HepG2 (cell line): ENCODE data around the gene CAST. TPM values are rescaled to one million over a fixed set of nuclear protein-coding genes. Genes with fewer than 3 reads are reported as not detected.

Experiments
- ARID5B ChIP-seq: IDR thresholded peaks from 2 replicates; pipeline ENCODE4 v1.4.0; 2020; ENCODE audit warnings: mild to moderate bottlenecking, missing genetic modification reagents
- BHLHE40 ChIP-seq: IDR thresholded peaks from 2 replicates; pipeline ENCODE4 v1.6.1; 2011; ENCODE audit warnings: low read length, improper control_type of control experiment
- CEBPB ChIP-seq: IDR thresholded peaks from 2 replicates; pipeline ENCODE4 v1.6.1; 2011; ENCODE audit warnings: low read depth, low read length, improper control_type of control experiment, borderline replicate concordance
- CEBPG ChIP-seq: IDR thresholded peaks from 2 replicates; pipeline ENCODE4 v1.6.1; 2016
- CTCF ChIP-seq: sonication (generic); formaldehyde crosslinking; IDR thresholded peaks from 2 replicates; pipeline ENCODE4 v1.5.0; 2020; ENCODE audit warnings: mild to moderate bottlenecking, missing genetic modification reagents, moderate library complexity
- ETV5 ChIP-seq: IDR thresholded peaks from 2 replicates; pipeline ENCODE4 v1.6.1; 2018; ENCODE audit warnings: missing biosample characterization, missing genetic modification reagents, inconsistent platforms, borderline replicate concordance
- HMG20A ChIP-seq: IDR thresholded peaks from 2 replicates; pipeline ENCODE4 v1.6.1; 2016; ENCODE audit warnings: borderline replicate concordance
- HNF4A ChIP-seq: sonication (generic); formaldehyde crosslinking; IDR thresholded peaks from 2 replicates; pipeline ENCODE4 v1.4.0; 2020; ENCODE audit warnings: missing genetic modification reagents
- HNRNPUL1 ChIP-seq: fragments of 200-400 bp; formaldehyde crosslinking; IDR thresholded peaks from 2 replicates; pipeline ENCODE4 v1.6.1; 2017; ENCODE audit warnings: low read depth, mild to moderate bottlenecking, low read length, moderate library complexity
- NCOA2 ChIP-seq: sonication (generic); formaldehyde crosslinking; IDR thresholded peaks from 2 replicates; pipeline ENCODE4 v1.8.0; 2022; ENCODE audit warnings: inconsistent platforms
- NCOR1 ChIP-seq: fragments of 200-600 bp; sonication (generic); IDR thresholded peaks from 2 replicates; pipeline ENCODE4 v1.7.0; 2017; ENCODE audit warnings: antibody characterized with exemption, low read length, borderline replicate concordance
- PHF8 ChIP-seq: sonication (generic); formaldehyde crosslinking; IDR thresholded peaks from 2 replicates; pipeline ENCODE4 v1.5.0; 2020; ENCODE audit warnings: missing genetic modification reagents
- POGZ ChIP-seq: sonication (generic); formaldehyde crosslinking; IDR thresholded peaks from 2 replicates; pipeline ENCODE4 v1.4.0; 2020; ENCODE audit warnings: mild to moderate bottlenecking, missing genetic modification reagents
- RARA ChIP-seq: IDR thresholded peaks from 2 replicates; pipeline ENCODE4 v1.6.1; 2016; ENCODE audit warnings: missing genetic modification reagents, missing compliant biosample characterization
- SAP130 ChIP-seq: IDR thresholded peaks from 2 replicates; pipeline ENCODE4 v1.6.1; 2016; ENCODE audit warnings: low read depth
- SCMH1 ChIP-seq: sonication (generic); formaldehyde crosslinking; IDR thresholded peaks from 2 replicates; pipeline ENCODE4 v1.9.0; 2021; ENCODE audit warnings: missing genetic modification reagents, mild to moderate bottlenecking, borderline replicate concordance
- STAT5B ChIP-seq: sonication (generic); formaldehyde crosslinking; IDR thresholded peaks from 2 replicates; pipeline ENCODE4 v1.4.0; 2020; ENCODE audit warnings: missing genetic modification reagents
- TEAD3 ChIP-seq: optimal IDR thresholded peaks from 2 replicates; pipeline ENCODE3; 2016; ENCODE audit warnings: borderline replicate concordance
- ZEB1 ChIP-seq: IDR thresholded peaks from 2 replicates; pipeline ENCODE4 v1.6.1; 2012; ENCODE audit warnings: mild to moderate bottlenecking, low read depth, inconsistent platforms; ENCODE audit not compliant: insufficient replicate concordance
- ZNF652 ChIP-seq: IDR thresholded peaks from 2 replicates; pipeline ENCODE4 v1.6.1; 2016; ENCODE audit warnings: low read depth, borderline replicate concordance
- polyA plus RNA-seq, 8 experiments: library from polyadenylated mRNA; depleted of rRNA in 3 of 8; stranded (reverse) in 7 of 8; unstranded in 1 of 8; fragments of >200 nt; fragmentation: Illumina TruSeq in 4 of 8; extraction: Trizol in 4 of 8; gene quantifications; 2 replicates each; pipeline versions ENCODE4 v1.2.1 to v1.2.3, GENCODE V29; 2011 to 2016; ENCODE audit warnings: low read depth in 4 of 8, missing spikeins in 1 of 8, mixed read lengths in 1 of 8; ENCODE audit not compliant: insufficient read depth in 1 of 8
- total RNA-seq, 5 experiments: library from RNA; depleted of rRNA; stranded (reverse); fragments of >200 nt; fragmentation: Illumina TruSeq; extraction: Trizol; gene quantifications; 2 replicates each; pipeline ENCODE4 v1.2.3, GENCODE V29; 2016; ENCODE audit warnings: low read depth in 1 of 5
- TF ChIP-seq, protein P1 (sequence below): sonication (generic); formaldehyde crosslinking; IDR thresholded peaks from 2 replicates; pipeline ENCODE4 v1.5.0; 2020; ENCODE audit warnings: mild to moderate bottlenecking, missing genetic modification reagents, borderline replicate concordance

Gene CAST
- total and polyA plus RNA-seq, 2 of the 13 experiments (the other 11 are each of a cell fraction or from before 2014, with no cell fraction given) = 42.1 to 67.6 TPM

- TF ChIP-seq ETV5 (CRISPR knock-in tag) (peak; percentile 71; the same call in 1 of the 2 replicates), HMG20A (CRISPR knock-in tag) (0 out of 2 replicates have a peak, but pooled peaks have one; percentile 16), PHF8 (no peak), NCOA2 (CRISPR knock-in tag) (0 out of 2 replicates have a peak, but pooled peaks have one; percentile 9), ZNF652 (CRISPR knock-in tag) (peak; percentile 96), TEAD3 (peak; percentile 41), STAT5B (CRISPR knock-in tag) (no peak), ARID5B (CRISPR knock-in tag) (peak; percentile 39; the same call in 1 of the 2 replicates), RARA (CRISPR knock-in tag) (0 out of 2 replicates have a peak, but pooled peaks have one; percentile 11), SCMH1 (no peak), CTCF (CRISPR knock-in tag) (peak; percentile 46), ZEB1 (peak; percentile 88), CEBPB (peak; percentile 51; the same call in 1 of the 2 replicates), HNF4A (CRISPR knock-in tag) (peak; percentile 91), SAP130 (CRISPR knock-in tag) (0 out of 2 replicates have a peak, but pooled peaks have one; percentile 30), HNRNPUL1 (no peak), NCOR1 (peak; percentile 86), CEBPG (CRISPR knock-in tag) (peak; percentile 59; the same call in 1 of the 2 replicates), BHLHE40 (no peak), POGZ (peak; percentile 69)
- TF ChIP-seq, protein P1, sequence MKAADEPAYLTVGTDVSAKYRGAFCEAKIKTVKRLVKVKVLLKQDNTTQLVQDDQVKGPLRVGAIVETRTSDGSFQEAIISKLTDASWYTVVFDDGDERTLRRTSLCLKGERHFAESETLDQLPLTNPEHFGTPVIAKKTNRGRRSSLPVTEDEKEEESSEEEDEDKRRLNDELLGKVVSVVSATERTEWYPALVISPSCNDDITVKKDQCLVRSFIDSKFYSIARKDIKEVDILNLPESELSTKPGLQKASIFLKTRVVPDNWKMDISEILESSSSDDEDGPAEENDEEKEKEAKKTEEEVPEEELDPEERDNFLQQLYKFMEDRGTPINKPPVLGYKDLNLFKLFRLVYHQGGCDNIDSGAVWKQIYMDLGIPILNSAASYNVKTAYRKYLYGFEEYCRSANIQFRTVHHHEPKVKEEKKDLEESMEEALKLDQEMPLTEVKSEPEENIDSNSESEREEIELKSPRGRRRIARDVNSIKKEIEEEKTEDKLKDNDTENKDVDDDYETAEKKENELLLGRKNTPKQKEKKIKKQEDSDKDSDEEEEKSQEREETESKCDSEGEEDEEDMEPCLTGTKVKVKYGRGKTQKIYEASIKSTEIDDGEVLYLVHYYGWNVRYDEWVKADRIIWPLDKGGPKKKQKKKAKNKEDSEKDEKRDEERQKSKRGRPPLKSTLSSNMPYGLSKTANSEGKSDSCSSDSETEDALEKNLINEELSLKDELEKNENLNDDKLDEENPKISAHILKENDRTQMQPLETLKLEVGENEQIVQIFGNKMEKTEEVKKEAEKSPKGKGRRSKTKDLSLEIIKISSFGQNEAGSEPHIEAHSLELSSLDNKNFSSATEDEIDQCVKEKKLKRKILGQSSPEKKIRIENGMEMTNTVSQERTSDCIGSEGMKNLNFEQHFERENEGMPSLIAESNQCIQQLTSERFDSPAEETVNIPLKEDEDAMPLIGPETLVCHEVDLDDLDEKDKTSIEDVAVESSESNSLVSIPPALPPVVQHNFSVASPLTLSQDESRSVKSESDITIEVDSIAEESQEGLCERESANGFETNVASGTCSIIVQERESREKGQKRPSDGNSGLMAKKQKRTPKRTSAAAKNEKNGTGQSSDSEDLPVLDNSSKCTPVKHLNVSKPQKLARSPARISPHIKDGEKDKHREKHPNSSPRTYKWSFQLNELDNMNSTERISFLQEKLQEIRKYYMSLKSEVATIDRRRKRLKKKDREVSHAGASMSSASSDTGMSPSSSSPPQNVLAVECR (CRISPR knock-in tag) = no peak
Measured at GRCh38 chr5:96691503-96692303, 29.5 kb downstream of the CAST start (continued).
